Karpas-422 (cell line): ENCODE measurements around the gene VANGL2. TPM values are rescaled to one million over a fixed set of nuclear protein-coding genes. Genes with fewer than 3 reads are reported as not detected.
"Not testable (repeated sequence)": the region's sequence is repeated elsewhere in the genome, so short reads cannot be mapped to it uniquely, and the experiment has no call there.

Source experiments
- DNase-seq: peaks from one replicate; pipeline ENCODE4 v3.0.0-alpha.2; 2015
- H2AFZ ChIP-seq: fragments of 200-600 bp; sonication (generic); 2 replicates; pipeline ENCODE4 v1.6.1; 2014; ENCODE audit warnings: antibody characterized with exemption, low read length, mixed read lengths
- H3K27ac ChIP-seq: fragments of 200-600 bp; sonication (generic); 2 replicates; pipeline ENCODE4 v1.5.1; 2014; ENCODE audit warnings: mild to moderate bottlenecking, low read length, moderate library complexity
- H3K27me3 ChIP-seq: fragments of 200-600 bp; sonication (generic); 2 replicates; pipeline ENCODE4 v1.6.1; 2014; ENCODE audit warnings: low read length, mixed read lengths
- H3K36me3 ChIP-seq: fragments of 200-600 bp; sonication (generic); 2 replicates; pipeline ENCODE4 v1.6.1; 2014; ENCODE audit warnings: low read length, mixed read lengths; ENCODE audit not compliant: insufficient read depth
- H3K4me1 ChIP-seq: fragments of 200-600 bp; sonication (generic); 2 replicates; pipeline ENCODE4 v1.6.1; 2014; ENCODE audit warnings: mild to moderate bottlenecking, low read length, mixed read lengths
- H3K4me2 ChIP-seq: fragments of 200-600 bp; sonication (generic); 2 replicates; pipeline ENCODE4 v1.6.1; 2014; ENCODE audit warnings: low read length, low read depth, mild to moderate bottlenecking; ENCODE audit not compliant: poor library complexity, severe bottlenecking
- H3K4me3 ChIP-seq: fragments of 200-600 bp; sonication (generic); 2 replicates; pipeline ENCODE4 v1.5.1; 2014; ENCODE audit warnings: mild to moderate bottlenecking, antibody characterized with exemption, low read length, mixed read lengths
- H3K79me2 ChIP-seq: fragments of 200-600 bp; sonication (generic); 2 replicates; pipeline ENCODE4 v1.6.1; 2014; ENCODE audit warnings: mild to moderate bottlenecking, low read length, mixed read lengths
- H3K9ac ChIP-seq: fragments of 200-600 bp; sonication (generic); 2 replicates; pipeline ENCODE4 v1.6.0; 2014; ENCODE audit warnings: low read length
- H3K9me2 ChIP-seq: fragments of 200-600 bp; sonication (generic), shearing (Covaris generic); replicated peaks from 2 replicates; pipeline ENCODE4 v1.6.0; 2014; ENCODE audit warnings: mild to moderate bottlenecking, low read length, moderate library complexity; ENCODE audit not compliant: insufficient read depth
- H3K9me3 ChIP-seq: fragments of 300-700, 200-600 bp; sonication (generic); 2 replicates; pipeline ENCODE4 v1.6.1; 2014; ENCODE audit warnings: low read length, mixed read lengths
- H4K20me1 ChIP-seq: fragments of 200-600 bp; sonication (generic); 2 replicates; pipeline ENCODE4 v1.6.1; 2014; ENCODE audit warnings: mild to moderate bottlenecking, antibody characterized with exemption, low read length, low read depth; ENCODE audit not compliant: insufficient read depth
- total RNA-seq: library from RNA; depleted of rRNA; stranded (reverse); fragments of >200 nt; shearing (Covaris generic); gene quantifications from 2 replicates; pipeline ENCODE4 v1.2.3, GENCODE V29; 2014; ENCODE audit warnings: low replicate concordance

VANGL2 gene
- total RNA-seq, 1 experiment from 2014 or later = not detected

- Histone ChIP-seq H3K27ac (0 out of 2 replicates have a peak overlapping the region, but pooled peaks have one; percentile 0), H3K4me3 (no peak overlapping the region), H3K79me2 (no peaks in the 10 kb centered on the region), H3K4me2 (no peak overlapping the region), H3K36me3 (no peaks in the 10 kb centered on the region), H3K9me2 (no peaks in the 10 kb centered on the region), H3K27me3 (no peaks in the 10 kb centered on the region), H3K9ac (no peak overlapping the region; the same call in none of the 2 replicates), H4K20me1 (no peaks in the 10 kb centered on the region), H2AFZ (no peak overlapping the region), H3K9me3 (no peaks in the 10 kb centered on the region), H3K4me1 (peaks cover 33% of the 10 kb centered on the region)
- peak; percentile 53 for DNase-seq
These were observed 26.7 kb upstream of the VANGL2 start for GRCh38 chr1:160373696-160374095.

GRCh38 chr1:160374306-160375110 is 25.9 kb upstream of the VANGL2 start:
- no peaks in the 10 kb centered on the region for H3K36me3 ChIP-seq
- peak overlapping the region; percentile 55 for H3K4me2 ChIP-seq
- H3K9me2 ChIP-seq = no peaks in the 10 kb centered on the region
- no peaks in the 10 kb centered on the region for H3K27me3 ChIP-seq
- no peaks in the 10 kb centered on the region for H4K20me1 ChIP-seq
- H3K4me3 ChIP-seq = peak overlapping the region; percentile 24; the same call in 1 of the 2 replicates
- H3K27ac ChIP-seq = peak overlapping the region; percentile 75; the same call in 1 of the 2 replicates
- H3K79me2 ChIP-seq = no peaks in the 10 kb centered on the region
- no peaks in the 10 kb centered on the region for H3K9me3 ChIP-seq
- peak overlapping the region; percentile 44; the same call in 1 of the 2 replicates for H3K9ac ChIP-seq
- peak; percentile 61 for DNase-seq
- 0 out of 2 replicates have a peak overlapping the region, but pooled peaks have one; percentile 8 for H2AFZ ChIP-seq
- H3K4me1 ChIP-seq = peaks cover 33% of the 10 kb centered on the region

- H3K9me2 ChIP-seq = no peaks in the 10 kb centered on the region
- DNase-seq = peak; percentile 72
- no peaks in the 10 kb centered on the region for H3K36me3 ChIP-seq
- no peaks in the 10 kb centered on the region for H3K27me3 ChIP-seq
- peak overlapping the region; percentile 75 for H3K27ac ChIP-seq
- no peaks in the 10 kb centered on the region for H3K9me3 ChIP-seq
- H2AFZ ChIP-seq = peak overlapping the region; percentile 61; the same call in 1 of the 2 replicates
- H3K4me3 ChIP-seq = peak overlapping the region; percentile 35; the same call in 1 of the 2 replicates
- no peaks in the 10 kb centered on the region for H3K79me2 ChIP-seq
- peaks cover 33% of the 10 kb centered on the region for H3K4me1 ChIP-seq
- H4K20me1 ChIP-seq = no peaks in the 10 kb centered on the region
- peak overlapping the region; percentile 55 for H3K4me2 ChIP-seq
- peak overlapping the region; percentile 44 for H3K9ac ChIP-seq
These were observed 24.4 kb upstream of the VANGL2 start for GRCh38 chr1:160375788-160376524.

- no peaks in the 10 kb centered on the region for H3K36me3 ChIP-seq
- no peaks in the 10 kb centered on the region for H3K79me2 ChIP-seq
- H3K9me2 ChIP-seq = no peaks in the 10 kb centered on the region
- H2AFZ ChIP-seq = peak overlapping the region; percentile 61; the same call in 1 of the 2 replicates
- DNase-seq = peak; percentile 88
- peak overlapping the region; percentile 55 for H3K4me2 ChIP-seq
- H3K27me3 ChIP-seq = no peaks in the 10 kb centered on the region
- peak overlapping the region; percentile 44 for H3K9ac ChIP-seq
- peaks cover 33% of the 10 kb centered on the region for H3K4me1 ChIP-seq
- H4K20me1 ChIP-seq = no peaks in the 10 kb centered on the region
- peak overlapping the region; percentile 75; the same call in 1 of the 2 replicates for H3K27ac ChIP-seq
- no peaks in the 10 kb centered on the region for H3K9me3 ChIP-seq
- peak overlapping the region; percentile 35; the same call in 1 of the 2 replicates for H3K4me3 ChIP-seq
These were observed 23.7 kb upstream of the VANGL2 start for GRCh38 chr1:160376525-160377131.

GRCh38 chr1:160377585-160378206 is 22.7 kb upstream of the VANGL2 start:
- no peaks in the 10 kb centered on the region for H3K9me3 ChIP-seq
- H3K4me3 ChIP-seq = no peak overlapping the region
- no peak overlapping the region for H3K27ac ChIP-seq
- H3K9ac ChIP-seq = no peak overlapping the region
- H3K27me3 ChIP-seq = no peaks in the 10 kb centered on the region
- H3K79me2 ChIP-seq = no peaks in the 10 kb centered on the region
- no peak for DNase-seq
- no peaks in the 10 kb centered on the region for H3K9me2 ChIP-seq
- H3K4me1 ChIP-seq = peaks cover 33% of the 10 kb centered on the region
- no peaks in the 10 kb centered on the region for H3K36me3 ChIP-seq
- H4K20me1 ChIP-seq = no peaks in the 10 kb centered on the region
- no peak overlapping the region for H3K4me2 ChIP-seq
- no peak overlapping the region for H2AFZ ChIP-seq

- not testable (repeated sequence) for H3K27ac ChIP-seq, H4K20me1 ChIP-seq, H2AFZ ChIP-seq, H3K9ac ChIP-seq, H3K79me2 ChIP-seq, H3K4me2 ChIP-seq, H3K9me2 ChIP-seq, H3K4me3 ChIP-seq, H3K27me3 ChIP-seq, H3K9me3 ChIP-seq, H3K36me3 ChIP-seq, DNase-seq, H3K4me1 ChIP-seq
These were observed 15.6 kb upstream of the VANGL2 start for GRCh38 chr1:160384812-160385211.

- not testable (repeated sequence) for H3K79me2 ChIP-seq, H3K4me2 ChIP-seq, H2AFZ ChIP-seq, H4K20me1 ChIP-seq, H3K9me3 ChIP-seq, H3K4me1 ChIP-seq, H3K9ac ChIP-seq, H3K9me2 ChIP-seq, DNase-seq, H3K4me3 ChIP-seq, H3K36me3 ChIP-seq, H3K27me3 ChIP-seq, H3K27ac ChIP-seq
These were observed 12.0 kb upstream of the VANGL2 start for GRCh38 chr1:160388406-160388805.
